H1 (cell line): ENCODE results near the gene GARS1. TPM values are rescaled to one million over a fixed set of nuclear protein-coding genes. Genes with fewer than 3 reads are reported as not detected.
A peak's percentile ranks its signal among the peaks of the same experiment; 100 is the strongest.

Experiments used
- BCL11A ChIP-seq, 2 experiments: IDR thresholded peaks; one replicate each; pipeline ENCODE4 v1.6.1; 2011; ENCODE audit warnings: low read depth in 2 of 2, low read length in 2 of 2, mild to moderate bottlenecking in 2 of 2
- CBX8 ChIP-seq: fragments of 300-800, 300-1000 bp; sonication (generic); IDR thresholded peaks from 2 replicates; pipeline ENCODE4 v1.7.1; 2016; ENCODE audit warnings: low read depth, low read length, borderline replicate concordance
- GABPA ChIP-seq: IDR thresholded peaks from 2 replicates; pipeline ENCODE4 v1.6.1; 2011; ENCODE audit warnings: mild to moderate bottlenecking, low read length, moderate library complexity, borderline replicate concordance; ENCODE audit not compliant: insufficient read depth
- KDM1A ChIP-seq: fragments of 200-600, 300-600 bp; sonication (generic); IDR thresholded peaks from 2 replicates; pipeline ENCODE4 v1.7.1; 2016; ENCODE audit warnings: mild to moderate bottlenecking, low read length, borderline replicate concordance
- KDM5A ChIP-seq: fragments of 200-600 bp; IDR thresholded peaks from 2 replicates; pipeline ENCODE4 v1.7.1; 2012; ENCODE audit warnings: mild to moderate bottlenecking, low read length, inconsistent platforms, mixed read lengths
- SP4 ChIP-seq: IDR thresholded peaks from 2 replicates; pipeline ENCODE4 v1.6.1; 2012; ENCODE audit warnings: low read length, inconsistent platforms
- SUZ12 ChIP-seq: fragments of 200-600 bp; sonication (generic); IDR thresholded peaks from 2 replicates; pipeline ENCODE4 v1.6.1; 2012; ENCODE audit warnings: mild to moderate bottlenecking, inconsistent platforms, low read length, moderate library complexity, mixed read lengths
- polyA plus RNA-seq, 7 experiments: library from polyadenylated mRNA; depleted of rRNA in 3 of 7; stranded (reverse) in 5 of 7; unstranded in 2 of 7; fragments of >200 nt in 5 of 7; fragments of 200-250 nt in 2 of 7; gene quantifications; 1 replicate in 5 of 7; 2 replicates in 1 of 7; 4 replicates in 1 of 7; pipeline versions ENCODE4 v1.2.1 to v1.2.3, GENCODE V29; 2011 to 2013; ENCODE audit warnings: missing spikeins in 2 of 7, mixed read lengths in 2 of 7
- total RNA-seq: library from RNA; stranded (reverse); fragmentation: NEBNext Ultra II Directional; extraction: Animal tissue kit (Norgen Biotek cat#: 25700); gene quantifications from 2 replicates; pipeline ENCODE4 v1.2.1, GENCODE V29; 2021
- TF ChIP-seq, protein P1 (sequence below), 3 experiments: IDR thresholded peaks; 1 replicate in 2 of 3; 2 replicates in 1 of 3; pipeline versions ENCODE4 v1.5.1 to v1.6.1; 2011; ENCODE audit warnings: low read length in 3 of 3, mild to moderate bottlenecking in 3 of 3, inconsistent platforms in 2 of 3, low read depth in 1 of 3, moderate library complexity in 1 of 3; ENCODE audit not compliant: insufficient read depth in 1 of 3; ENCODE audit errors: control extremely low read depth in 1 of 3
- TF ChIP-seq, protein P2 (sequence below): fragments of 300-600 bp; sonication (generic); IDR thresholded peaks from 2 replicates; pipeline ENCODE4 v1.7.1; 2012; ENCODE audit warnings: low read length, moderate library complexity, mild to moderate bottlenecking, inconsistent platforms; ENCODE audit not compliant: insufficient replicate concordance

GARS1 gene
- total and polyA plus RNA-seq, 2 of the 8 experiments (the other 6 are each of a cell fraction or from before 2014, with no cell fraction given): 270 to 476 TPM

DNA sequence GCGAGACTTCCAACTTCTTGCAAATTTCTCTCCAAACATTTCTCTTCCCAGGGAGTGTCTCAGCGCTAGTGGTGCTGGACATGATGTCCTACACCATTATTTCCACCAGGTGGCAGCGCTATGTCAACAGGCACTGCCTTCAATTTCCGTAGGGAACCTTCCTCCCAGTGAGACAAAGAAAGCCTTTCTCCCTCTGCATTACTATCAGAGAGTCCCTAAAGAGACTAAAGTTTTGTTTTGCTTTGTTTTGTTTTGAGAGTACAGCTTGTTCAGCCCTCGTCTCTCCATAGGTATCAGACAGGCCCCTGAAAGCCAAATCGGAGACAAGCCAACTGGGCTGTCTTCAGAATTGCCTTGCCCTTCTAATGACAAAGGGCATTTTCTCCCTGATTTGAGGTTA, 45.8 kb upstream of the GARS1 start (continued):
- TF ChIP-seq, protein P1, sequence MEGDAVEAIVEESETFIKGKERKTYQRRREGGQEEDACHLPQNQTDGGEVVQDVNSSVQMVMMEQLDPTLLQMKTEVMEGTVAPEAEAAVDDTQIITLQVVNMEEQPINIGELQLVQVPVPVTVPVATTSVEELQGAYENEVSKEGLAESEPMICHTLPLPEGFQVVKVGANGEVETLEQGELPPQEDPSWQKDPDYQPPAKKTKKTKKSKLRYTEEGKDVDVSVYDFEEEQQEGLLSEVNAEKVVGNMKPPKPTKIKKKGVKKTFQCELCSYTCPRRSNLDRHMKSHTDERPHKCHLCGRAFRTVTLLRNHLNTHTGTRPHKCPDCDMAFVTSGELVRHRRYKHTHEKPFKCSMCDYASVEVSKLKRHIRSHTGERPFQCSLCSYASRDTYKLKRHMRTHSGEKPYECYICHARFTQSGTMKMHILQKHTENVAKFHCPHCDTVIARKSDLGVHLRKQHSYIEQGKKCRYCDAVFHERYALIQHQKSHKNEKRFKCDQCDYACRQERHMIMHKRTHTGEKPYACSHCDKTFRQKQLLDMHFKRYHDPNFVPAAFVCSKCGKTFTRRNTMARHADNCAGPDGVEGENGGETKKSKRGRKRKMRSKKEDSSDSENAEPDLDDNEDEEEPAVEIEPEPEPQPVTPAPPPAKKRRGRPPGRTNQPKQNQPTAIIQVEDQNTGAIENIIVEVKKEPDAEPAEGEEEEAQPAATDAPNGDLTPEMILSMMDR (IDR thresholded peaks at IDR 0.05; ENCODE audit: control extremely low read depth in 1 of 3, insufficient read depth in 1 of 3, low read depth in 1 of 3, low read length in 3 of 3): peak; percentile 71 to 89 (median 80)
- TF ChIP-seq, protein P2, sequence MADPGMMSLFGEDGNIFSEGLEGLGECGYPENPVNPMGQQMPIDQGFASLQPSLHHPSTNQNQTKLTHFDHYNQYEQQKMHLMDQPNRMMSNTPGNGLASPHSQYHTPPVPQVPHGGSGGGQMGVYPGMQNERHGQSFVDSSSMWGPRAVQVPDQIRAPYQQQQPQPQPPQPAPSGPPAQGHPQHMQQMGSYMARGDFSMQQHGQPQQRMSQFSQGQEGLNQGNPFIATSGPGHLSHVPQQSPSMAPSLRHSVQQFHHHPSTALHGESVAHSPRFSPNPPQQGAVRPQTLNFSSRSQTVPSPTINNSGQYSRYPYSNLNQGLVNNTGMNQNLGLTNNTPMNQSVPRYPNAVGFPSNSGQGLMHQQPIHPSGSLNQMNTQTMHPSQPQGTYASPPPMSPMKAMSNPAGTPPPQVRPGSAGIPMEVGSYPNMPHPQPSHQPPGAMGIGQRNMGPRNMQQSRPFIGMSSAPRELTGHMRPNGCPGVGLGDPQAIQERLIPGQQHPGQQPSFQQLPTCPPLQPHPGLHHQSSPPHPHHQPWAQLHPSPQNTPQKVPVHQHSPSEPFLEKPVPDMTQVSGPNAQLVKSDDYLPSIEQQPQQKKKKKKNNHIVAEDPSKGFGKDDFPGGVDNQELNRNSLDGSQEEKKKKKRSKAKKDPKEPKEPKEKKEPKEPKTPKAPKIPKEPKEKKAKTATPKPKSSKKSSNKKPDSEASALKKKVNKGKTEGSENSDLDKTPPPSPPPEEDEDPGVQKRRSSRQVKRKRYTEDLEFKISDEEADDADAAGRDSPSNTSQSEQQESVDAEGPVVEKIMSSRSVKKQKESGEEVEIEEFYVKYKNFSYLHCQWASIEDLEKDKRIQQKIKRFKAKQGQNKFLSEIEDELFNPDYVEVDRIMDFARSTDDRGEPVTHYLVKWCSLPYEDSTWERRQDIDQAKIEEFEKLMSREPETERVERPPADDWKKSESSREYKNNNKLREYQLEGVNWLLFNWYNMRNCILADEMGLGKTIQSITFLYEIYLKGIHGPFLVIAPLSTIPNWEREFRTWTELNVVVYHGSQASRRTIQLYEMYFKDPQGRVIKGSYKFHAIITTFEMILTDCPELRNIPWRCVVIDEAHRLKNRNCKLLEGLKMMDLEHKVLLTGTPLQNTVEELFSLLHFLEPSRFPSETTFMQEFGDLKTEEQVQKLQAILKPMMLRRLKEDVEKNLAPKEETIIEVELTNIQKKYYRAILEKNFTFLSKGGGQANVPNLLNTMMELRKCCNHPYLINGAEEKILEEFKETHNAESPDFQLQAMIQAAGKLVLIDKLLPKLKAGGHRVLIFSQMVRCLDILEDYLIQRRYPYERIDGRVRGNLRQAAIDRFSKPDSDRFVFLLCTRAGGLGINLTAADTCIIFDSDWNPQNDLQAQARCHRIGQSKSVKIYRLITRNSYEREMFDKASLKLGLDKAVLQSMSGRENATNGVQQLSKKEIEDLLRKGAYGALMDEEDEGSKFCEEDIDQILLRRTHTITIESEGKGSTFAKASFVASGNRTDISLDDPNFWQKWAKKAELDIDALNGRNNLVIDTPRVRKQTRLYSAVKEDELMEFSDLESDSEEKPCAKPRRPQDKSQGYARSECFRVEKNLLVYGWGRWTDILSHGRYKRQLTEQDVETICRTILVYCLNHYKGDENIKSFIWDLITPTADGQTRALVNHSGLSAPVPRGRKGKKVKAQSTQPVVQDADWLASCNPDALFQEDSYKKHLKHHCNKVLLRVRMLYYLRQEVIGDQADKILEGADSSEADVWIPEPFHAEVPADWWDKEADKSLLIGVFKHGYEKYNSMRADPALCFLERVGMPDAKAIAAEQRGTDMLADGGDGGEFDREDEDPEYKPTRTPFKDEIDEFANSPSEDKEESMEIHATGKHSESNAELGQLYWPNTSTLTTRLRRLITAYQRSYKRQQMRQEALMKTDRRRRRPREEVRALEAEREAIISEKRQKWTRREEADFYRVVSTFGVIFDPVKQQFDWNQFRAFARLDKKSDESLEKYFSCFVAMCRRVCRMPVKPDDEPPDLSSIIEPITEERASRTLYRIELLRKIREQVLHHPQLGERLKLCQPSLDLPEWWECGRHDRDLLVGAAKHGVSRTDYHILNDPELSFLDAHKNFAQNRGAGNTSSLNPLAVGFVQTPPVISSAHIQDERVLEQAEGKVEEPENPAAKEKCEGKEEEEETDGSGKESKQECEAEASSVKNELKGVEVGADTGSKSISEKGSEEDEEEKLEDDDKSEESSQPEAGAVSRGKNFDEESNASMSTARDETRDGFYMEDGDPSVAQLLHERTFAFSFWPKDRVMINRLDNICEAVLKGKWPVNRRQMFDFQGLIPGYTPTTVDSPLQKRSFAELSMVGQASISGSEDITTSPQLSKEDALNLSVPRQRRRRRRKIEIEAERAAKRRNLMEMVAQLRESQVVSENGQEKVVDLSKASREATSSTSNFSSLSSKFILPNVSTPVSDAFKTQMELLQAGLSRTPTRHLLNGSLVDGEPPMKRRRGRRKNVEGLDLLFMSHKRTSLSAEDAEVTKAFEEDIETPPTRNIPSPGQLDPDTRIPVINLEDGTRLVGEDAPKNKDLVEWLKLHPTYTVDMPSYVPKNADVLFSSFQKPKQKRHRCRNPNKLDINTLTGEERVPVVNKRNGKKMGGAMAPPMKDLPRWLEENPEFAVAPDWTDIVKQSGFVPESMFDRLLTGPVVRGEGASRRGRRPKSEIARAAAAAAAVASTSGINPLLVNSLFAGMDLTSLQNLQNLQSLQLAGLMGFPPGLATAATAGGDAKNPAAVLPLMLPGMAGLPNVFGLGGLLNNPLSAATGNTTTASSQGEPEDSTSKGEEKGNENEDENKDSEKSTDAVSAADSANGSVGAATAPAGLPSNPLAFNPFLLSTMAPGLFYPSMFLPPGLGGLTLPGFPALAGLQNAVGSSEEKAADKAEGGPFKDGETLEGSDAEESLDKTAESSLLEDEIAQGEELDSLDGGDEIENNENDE: no peak
- TF ChIP-seq KDM5A: no peak
- TF ChIP-seq SP4: 0 out of 2 replicates have a peak, but pooled peaks have one; percentile 43
- no peak for TF ChIP-seq BCL11A (IDR thresholded peaks at IDR 0.05; ENCODE audit: low read depth in 2 of 2, low read length in 2 of 2)
- no peak for TF ChIP-seq GABPA
- no peak for TF ChIP-seq SUZ12
- no peak for TF ChIP-seq CBX8
- TF ChIP-seq KDM1A: no peak
